HEK293T (cell line): Measurements from ENCODE around the gene SRGAP3.

ENCODE experiments used
- ARNT ChIP-seq: fragments of 450-650 bp; IDR thresholded peaks from 2 replicates; pipeline ENCODE4 v1.6.1; 2017; ENCODE audit warnings: mild to moderate bottlenecking
- ELF4 ChIP-seq: fragments of 450-650 bp; IDR thresholded peaks from 2 replicates; pipeline ENCODE4 v1.6.1; 2017; ENCODE audit warnings: antibody characterized with exemption
- FOXA1 ChIP-seq: fragments of 450-650 bp; IDR thresholded peaks from 2 replicates; pipeline ENCODE4 v1.6.1; 2016; ENCODE audit warnings: mild to moderate bottlenecking
- HDGF ChIP-seq: fragments of 450-650 bp; IDR thresholded peaks from 2 replicates; pipeline ENCODE4 v1.6.1; 2017; ENCODE audit warnings: antibody characterized with exemption, borderline replicate concordance
- PKNOX1 ChIP-seq: fragments of 450-650 bp; IDR thresholded peaks from 2 replicates; pipeline ENCODE4 v1.6.1; 2016
- SP1 ChIP-seq: fragments of 450-650 bp; IDR thresholded peaks from 2 replicates; pipeline ENCODE4 v1.6.1; 2017
- TARDBP ChIP-seq: fragments of 450-650 bp; IDR thresholded peaks from 2 replicates; pipeline ENCODE4 v1.6.1; 2016

GRCh38 chr3:9188583-9188982, 60.9 kb downstream of the SRGAP3 start:
- no peak for TF ChIP-seq ELF4
- TF ChIP-seq TARDBP, result no peak
- no peak for TF ChIP-seq SP1
- TF ChIP-seq ARNT, result no peak
- TF ChIP-seq PKNOX1, result no peak
- no peak for TF ChIP-seq FOXA1
- no peak for TF ChIP-seq HDGF
